ENCODE measurements around the gene DUSP16. TPM values are rescaled to one million over a fixed set of nuclear protein-coding genes. Genes with fewer than 3 reads are reported as not detected.
A peak's percentile ranks its signal among the peaks of the same experiment; 100 is the strongest.

DUSP16 gene, protein sequence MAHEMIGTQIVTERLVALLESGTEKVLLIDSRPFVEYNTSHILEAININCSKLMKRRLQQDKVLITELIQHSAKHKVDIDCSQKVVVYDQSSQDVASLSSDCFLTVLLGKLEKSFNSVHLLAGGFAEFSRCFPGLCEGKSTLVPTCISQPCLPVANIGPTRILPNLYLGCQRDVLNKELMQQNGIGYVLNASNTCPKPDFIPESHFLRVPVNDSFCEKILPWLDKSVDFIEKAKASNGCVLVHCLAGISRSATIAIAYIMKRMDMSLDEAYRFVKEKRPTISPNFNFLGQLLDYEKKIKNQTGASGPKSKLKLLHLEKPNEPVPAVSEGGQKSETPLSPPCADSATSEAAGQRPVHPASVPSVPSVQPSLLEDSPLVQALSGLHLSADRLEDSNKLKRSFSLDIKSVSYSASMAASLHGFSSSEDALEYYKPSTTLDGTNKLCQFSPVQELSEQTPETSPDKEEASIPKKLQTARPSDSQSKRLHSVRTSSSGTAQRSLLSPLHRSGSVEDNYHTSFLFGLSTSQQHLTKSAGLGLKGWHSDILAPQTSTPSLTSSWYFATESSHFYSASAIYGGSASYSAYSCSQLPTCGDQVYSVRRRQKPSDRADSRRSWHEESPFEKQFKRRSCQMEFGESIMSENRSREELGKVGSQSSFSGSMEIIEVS
- total RNA-seq (10 to 100 TPM; 26.8 to 42.8 (median 38.9) TPM), polyA plus RNA-seq (1 to 10 TPM; 4.4 to 5.0 TPM), total RNA-seq (63.7 reads per million, percentile 76 among the genes with 10 or more reads in this experiment)

DNA sequence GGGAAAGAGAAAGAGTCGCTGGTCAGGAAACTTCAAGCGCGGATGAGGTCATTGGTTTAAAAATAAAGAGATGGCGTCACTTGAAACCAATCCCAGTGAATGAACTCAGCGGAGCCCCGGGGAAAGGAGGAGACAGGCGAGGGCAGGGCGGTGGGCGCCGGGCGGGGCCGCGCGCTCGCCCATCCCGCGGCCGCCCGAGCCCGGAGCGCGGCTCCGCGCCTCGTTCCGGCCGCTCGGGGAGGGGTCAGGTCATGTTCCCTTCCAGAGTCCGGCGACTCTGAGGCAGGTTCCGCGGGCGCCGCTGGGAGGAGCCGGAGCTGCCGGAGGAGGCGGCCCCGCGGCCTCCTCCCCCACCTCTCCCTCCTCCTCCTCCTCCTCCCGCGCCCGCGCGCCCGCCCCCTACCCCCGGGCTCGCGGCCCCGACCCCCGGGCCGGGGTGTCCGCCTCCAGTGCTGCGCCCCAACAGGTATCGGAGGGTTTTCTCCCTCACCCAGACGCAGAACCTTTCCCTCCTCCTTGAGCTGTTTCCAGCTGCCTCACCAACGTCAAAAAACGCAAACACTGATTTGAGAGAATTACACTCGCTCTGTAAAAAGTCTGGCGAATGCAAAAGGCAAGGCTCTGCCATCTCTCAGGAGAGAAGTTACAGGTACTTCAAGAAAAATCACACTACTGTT is at the start of gene DUSP16:
Gene DUSP16, minus strand, starts transcription at position 279 of the 677 bp plus-strand sequence. CDS start 41,765 bp downstream, outside the sequence.
- ATAC-seq, result peak; percentile 85
- peak within 1 kb of the TSS; percentile 87 to 97 (median 92) for H3K4me3 Mint-ChIP-seq
- Histone ChIP-seq H3K4me1 (ENCODE audit: control insufficient read depth in 2 of 2, insufficient read depth in 2 of 2, low read length in 2 of 2) (peaks cover 14 to 16% of the 10 kb centered on the region in 2 donors), H3K27ac (ENCODE audit: low read depth, low read length) (peak within 1 kb of the TSS; percentile 92), H3K36me3 (ENCODE audit: control insufficient read depth in 2 of 3, insufficient read depth in 3 of 3, low read length in 3 of 3) (peaks cover 0 to 3% (median 0%) of the 10 kb centered on the region in 3 experiments), H3K4me3 (ENCODE audit: low read length) (peak within 1 kb of the TSS; percentile 62), H3K9me3 (ENCODE audit: control insufficient read depth in 2 of 3, low read length in 3 of 3) (no peaks in the 10 kb centered on the region), H3K27me3 (ENCODE audit: control insufficient read depth in 2 of 2, insufficient read depth in 2 of 2, low read length in 2 of 2) (no peaks in the 10 kb centered on the region)
- H3K36me3 Mint-ChIP-seq, result peaks cover 0 to 16% (median 0%) of the 10 kb centered on the region in 5 donors
- intact Hi-C loops (cut with micrococcal nuclease), result loop anchor here (1.0 to 5.0 kb wide), 10 partner anchors 35 to 910 kb away; partner anchors contain the start of genes GPR19 (in 2 of the 2), APOLD1 (in 1 of the 2), CREBL2 (in 1 of the 2) and DDX47 (in 1 of the 2)
- ChIA-PET CTCF (interaction anchor here (0.6 to 1.7 kb wide), 11 partner anchors 28 to 205 kb away, joined by 3 to 13 read pairs (median 4); partner anchors contain the start of genes BORCS5 and CREBL2), POLR2A (interaction anchor here (0.6 to 2.7 kb wide), 24 partner anchors 9 to 206 kb away, joined by 3 to 27 read pairs (median 4); partner anchors contain the start of genes BORCS5 and CREBL2)
- peaks cover 14 to 50% (median 37%) of the 10 kb centered on the region in 7 donors for H3K4me1 Mint-ChIP-seq
- peak within 1 kb of the TSS; percentile 94 to 100 (median 99) for H3K27ac Mint-ChIP-seq
- H3K27me3 Mint-ChIP-seq, result no peaks in the 10 kb centered on the region
- peak; percentile 75 to 92 (median 88) for DNase-seq
- peaks cover 0 to 9% (median 3%) of the 10 kb centered on the region in 11 donors for H3K9me3 Mint-ChIP-seq

DNA sequence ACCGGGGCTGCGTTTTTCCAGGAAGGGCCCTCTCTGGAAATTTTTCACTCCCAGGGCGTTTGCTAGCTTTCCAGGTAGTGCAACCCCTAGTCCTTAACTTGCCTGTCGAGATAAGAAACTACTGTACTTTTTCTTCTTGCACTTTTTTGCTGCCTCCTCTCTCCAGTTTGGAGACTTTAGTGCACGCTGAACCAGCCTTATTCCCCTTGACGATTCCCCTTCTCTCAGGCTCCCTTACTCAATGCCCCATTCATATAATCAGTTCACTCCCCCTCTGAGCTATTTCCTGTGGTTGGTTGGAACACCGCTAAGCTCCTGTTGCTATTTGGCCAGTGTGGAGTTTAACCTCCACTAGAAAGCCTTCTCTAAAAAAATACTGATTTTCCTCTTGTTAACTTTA is 49.7 kb upstream of the DUSP16 start:
- H3K27me3 ChIP-seq (ENCODE audit: control insufficient read depth in 2 of 2, insufficient read depth in 2 of 2, low read length in 2 of 2), result no peaks in the 10 kb centered on the region
- intact Hi-C loops (cut with micrococcal nuclease), result loop anchor here (2.0 to 5.0 kb wide), 5 partner anchors 35 to 130 kb away; partner anchors contain the start of gene CDKN1B (in 1 of the 2)
- Mint-ChIP-seq H3K4me3 (peak overlapping the region; percentile 84 to 99 (median 93)), H3K27ac (peak overlapping the region; percentile 91 to 100 (median 99)), H3K9me3 (peaks cover 0 to 4% (median 0%) of the 10 kb centered on the region in 11 donors), H3K36me3 (peaks cover 4 to 13% (median 10%) of the 10 kb centered on the region in 5 donors), H3K4me1 (peaks cover 43 to 74% (median 63%) of the 10 kb centered on the region in 7 donors), H3K27me3 (no peaks in the 10 kb centered on the region)
- DNase-seq, result peak in 5 of 9 donors; percentile 31 to 48 (median 37)
- peaks cover 0 to 7% (median 0%) of the 10 kb centered on the region in 3 experiments for H3K36me3 ChIP-seq (ENCODE audit: control insufficient read depth in 2 of 3, insufficient read depth in 3 of 3, low read length in 3 of 3)
- ChIA-PET POLR2A (interaction anchor here (0.7 to 3.0 kb wide), 21 partner anchors 8 to 255 kb away, joined by 3 to 40 read pairs (median 6); partner anchors contain the start of genes CDKN1B, DUSP16 and GPR19), CTCF (interaction anchor here (0.5 to 1.3 kb wide), 4 partner anchors 20 to 124 kb away, joined by 3 to 6 read pairs (median 3); no protein-coding TSS in a partner anchor)
- peak; percentile 4 for ATAC-seq
- H3K27ac ChIP-seq (ENCODE audit: low read depth, low read length), result peak overlapping the region; percentile 98
- no peaks in the 10 kb centered on the region for H3K9me3 ChIP-seq (ENCODE audit: control insufficient read depth in 2 of 3, low read length in 3 of 3)
- peak overlapping the region; percentile 94 for H3K4me3 ChIP-seq (ENCODE audit: low read length)
- H3K4me1 ChIP-seq (ENCODE audit: control insufficient read depth in 2 of 2, insufficient read depth in 2 of 2, low read length in 2 of 2), result peaks cover 12 to 25% of the 10 kb centered on the region in 2 donors

DNA sequence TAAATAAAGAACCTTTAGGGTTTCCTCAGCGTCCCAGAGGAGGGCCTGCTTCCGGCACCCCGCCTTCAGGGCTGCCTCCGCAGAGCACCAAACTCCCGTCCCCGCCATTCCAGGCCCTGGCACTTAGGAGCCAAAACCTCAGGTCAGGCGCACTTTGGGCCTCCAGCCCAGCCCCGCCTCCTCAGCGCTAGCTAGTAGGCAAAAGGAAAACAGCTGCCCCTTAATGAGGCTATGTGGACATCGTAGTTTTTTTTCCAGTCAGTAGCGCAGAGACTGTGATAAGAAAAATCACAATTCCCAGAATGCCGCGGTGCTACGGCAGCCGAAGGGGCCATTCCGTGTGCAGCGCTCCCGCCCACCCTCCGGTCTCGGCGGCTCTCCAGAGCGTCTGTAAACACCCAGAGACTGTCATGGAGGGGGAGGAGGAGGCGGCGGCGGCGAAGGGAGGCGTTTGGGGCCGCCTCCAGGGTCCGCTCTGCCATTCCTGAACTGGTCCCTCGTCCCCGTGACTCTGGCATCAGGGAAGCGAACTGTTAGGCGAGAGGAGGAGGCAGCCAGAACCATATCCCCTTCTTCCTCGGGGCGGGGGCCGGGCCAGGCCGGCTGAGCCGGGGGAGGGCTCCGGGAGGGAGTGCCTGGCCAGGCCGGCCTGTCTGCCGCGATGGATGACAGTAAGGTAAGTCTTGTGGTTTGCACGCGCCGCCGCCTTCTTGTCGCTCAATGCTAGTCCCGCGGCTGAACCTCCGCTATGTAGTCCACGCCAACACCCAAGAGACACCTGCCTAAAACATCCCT is 49.0 kb upstream of the DUSP16 start, which contains the start of gene CREBL2:
Gene CREBL2, plus strand, starts transcription at position 365 of the 795 bp plus-strand sequence. Its CDS starts 297 bp downstream, at position 662.
- ChIA-PET POLR2A (interaction anchor here (0.5 to 3.0 kb wide), 32 partner anchors 8 to 907 kb away, joined by 3 to 40 read pairs (median 4); partner anchors contain the start of genes CDKN1B, DUSP16 and GPR19), CTCF (interaction anchor here (0.5 to 1.3 kb wide), 7 partner anchors 20 to 125 kb away, joined by 3 to 6 read pairs (median 3); no protein-coding TSS in a partner anchor)
- Histone ChIP-seq H3K9me3 (ENCODE audit: control insufficient read depth in 2 of 3, low read length in 3 of 3) (no peaks in the 10 kb centered on the region), H3K27me3 (ENCODE audit: control insufficient read depth in 2 of 2, insufficient read depth in 2 of 2, low read length in 2 of 2) (no peaks in the 10 kb centered on the region), H3K4me3 (ENCODE audit: low read length) (peak within 1 kb of the TSS; percentile 94), H3K4me1 (ENCODE audit: control insufficient read depth in 2 of 2, insufficient read depth in 2 of 2, low read length in 2 of 2) (peaks cover 12 to 18% of the 10 kb centered on the region in 2 donors), H3K36me3 (ENCODE audit: control insufficient read depth in 2 of 3, insufficient read depth in 3 of 3, low read length in 3 of 3) (peaks cover 0 to 7% (median 0%) of the 10 kb centered on the region in 3 experiments), H3K27ac (ENCODE audit: low read depth, low read length) (peak within 1 kb of the TSS; percentile 98)
- Mint-ChIP-seq H3K27me3 (no peaks in the 10 kb centered on the region), H3K27ac (peak within 1 kb of the TSS; percentile 91 to 100 (median 99)), H3K36me3 (peaks cover 4 to 11% (median 4%) of the 10 kb centered on the region in 5 donors), H3K4me1 (peaks cover 38 to 74% (median 57%) of the 10 kb centered on the region in 7 donors), H3K4me3 (peak within 1 kb of the TSS; percentile 84 to 99 (median 93)), H3K9me3 (peaks cover 0 to 4% (median 0%) of the 10 kb centered on the region in 11 donors)
- intact Hi-C loops (cut with micrococcal nuclease), result loop anchor here (1.0 to 5.0 kb wide), 15 partner anchors 11 to 255 kb away; partner anchors contain the start of genes BORCS5 (in 2 of the 2), GPR19 (in 2 of the 2), CDKN1B (in 1 of the 2) and DUSP16 (in 1 of the 2)
- ATAC-seq, result peak; percentile 97
- peak; percentile 61 to 91 (median 89) for DNase-seq

DNA sequence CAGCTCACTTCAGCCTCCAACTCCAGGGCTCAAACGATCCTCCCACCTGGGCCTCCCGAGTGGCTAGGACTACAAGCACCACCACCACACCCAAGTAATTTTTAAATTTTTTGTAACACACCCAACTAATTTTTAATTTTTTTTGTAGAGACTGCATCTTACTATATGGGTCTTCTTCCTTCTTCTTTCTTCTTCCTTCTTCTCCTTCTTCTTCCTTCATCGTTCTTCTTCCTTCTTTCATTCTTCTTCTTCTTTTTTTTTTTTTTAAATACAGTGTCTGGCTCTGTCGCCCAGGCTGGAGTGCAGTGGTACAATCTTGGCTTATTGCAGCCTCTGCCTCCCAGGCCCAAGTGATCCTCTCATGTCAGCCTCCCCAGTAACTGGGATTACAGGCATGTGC is 48.0 kb upstream of the DUSP16 start:
- H3K27ac Mint-ChIP-seq, result peak overlapping the region; percentile 91 to 100 (median 99)
- no peaks in the 10 kb centered on the region for H3K27me3 Mint-ChIP-seq
- peaks cover 40 to 64% (median 47%) of the 10 kb centered on the region in 7 donors for H3K4me1 Mint-ChIP-seq
- POLR2A ChIA-PET, result interaction anchor here (0.7 to 2.9 kb wide), 12 partner anchors 32 to 253 kb away, joined by 3 to 23 read pairs (median 6); partner anchors contain the start of genes CDKN1B, DUSP16 and GPR19
- Histone ChIP-seq H3K4me3 (ENCODE audit: low read length) (peak overlapping the region; percentile 94), H3K27me3 (ENCODE audit: control insufficient read depth in 2 of 2, insufficient read depth in 2 of 2, low read length in 2 of 2) (no peaks in the 10 kb centered on the region), H3K4me1 (ENCODE audit: control insufficient read depth in 2 of 2, insufficient read depth in 2 of 2, low read length in 2 of 2) (peaks cover 9 to 10% of the 10 kb centered on the region in 2 donors), H3K36me3 (ENCODE audit: control insufficient read depth in 2 of 3, insufficient read depth in 3 of 3, low read length in 3 of 3) (peaks cover 0 to 7% (median 0%) of the 10 kb centered on the region in 3 experiments), H3K27ac (ENCODE audit: low read depth, low read length) (peak overlapping the region; percentile 98), H3K9me3 (ENCODE audit: control insufficient read depth in 2 of 3, low read length in 3 of 3) (no peaks in the 10 kb centered on the region)
- H3K36me3 Mint-ChIP-seq, result peaks cover 2 to 8% (median 4%) of the 10 kb centered on the region in 5 donors
- peaks cover 0 to 4% (median 0%) of the 10 kb centered on the region in 11 donors for H3K9me3 Mint-ChIP-seq
- H3K4me3 Mint-ChIP-seq, result peak overlapping the region; percentile 84 to 99 (median 93)
- no peak for ATAC-seq
- CTCF ChIA-PET, result interaction anchor here (0.9 kb wide), 1 partner anchor 47 kb away, joined by 3 read pairs; no protein-coding TSS in a partner anchor
- no peak for DNase-seq
- intact Hi-C loops (cut with micrococcal nuclease), result loop anchor here (1.0 to 5.0 kb wide), 13 partner anchors 12 to 254 kb away; partner anchors contain the start of genes BORCS5 (in 2 of the 2), GPR19 (in 2 of the 2), CDKN1B (in 1 of the 2) and DUSP16 (in 1 of the 2)

DNA sequence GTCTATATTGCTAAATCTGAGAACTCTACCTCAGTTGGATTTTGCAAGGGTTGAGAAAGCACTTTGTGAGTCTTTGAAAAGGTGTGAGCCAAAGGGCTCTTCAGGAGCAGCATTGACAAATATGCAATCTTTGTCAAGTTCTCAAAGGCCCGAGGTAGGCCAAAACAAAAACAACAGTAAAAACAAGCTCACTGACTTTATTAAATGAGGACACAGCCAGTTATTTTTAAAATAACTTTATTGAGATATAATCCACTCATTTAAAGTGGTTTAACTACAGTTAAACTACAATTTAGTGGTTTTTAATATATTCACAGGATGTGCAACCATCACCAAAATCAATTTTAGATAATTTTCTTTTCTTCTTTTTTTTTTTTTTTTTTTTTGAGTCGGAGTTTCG is 47.0 kb upstream of the DUSP16 start:
- peaks cover 2 to 7% (median 3%) of the 10 kb centered on the region in 5 donors for H3K36me3 Mint-ChIP-seq
- intact Hi-C loops (cut with micrococcal nuclease), result loop anchor here (2.0 to 5.0 kb wide), 4 partner anchors 38 to 253 kb away; partner anchors contain the start of genes BORCS5 (in 1 of the 2) and CDKN1B (in 1 of the 2)
- peak overlapping the region in 3 of 9 donors; percentile 30 to 99 (median 60) for H3K27ac Mint-ChIP-seq
- H3K9me3 ChIP-seq (ENCODE audit: control insufficient read depth in 2 of 3, low read length in 3 of 3), result no peaks in the 10 kb centered on the region
- POLR2A ChIA-PET, result interaction anchor here (0.8 kb wide), 1 partner anchor 14 kb away, joined by 6 read pairs; no protein-coding TSS in a partner anchor
- ATAC-seq (no peak), DNase-seq (no peak)
- H3K27me3 ChIP-seq (ENCODE audit: control insufficient read depth in 2 of 2, insufficient read depth in 2 of 2, low read length in 2 of 2), result no peaks in the 10 kb centered on the region
- peaks cover 0 to 4% (median 0%) of the 10 kb centered on the region in 11 donors for H3K9me3 Mint-ChIP-seq
- no peak overlapping the region for H3K4me3 ChIP-seq (ENCODE audit: low read length)
- CTCF ChIA-PET, result no interaction called here
- peak overlapping the region in 1 of 10 donors; percentile 40 for H3K4me3 Mint-ChIP-seq
- H3K27ac ChIP-seq (ENCODE audit: low read depth, low read length), result no peak overlapping the region
- H3K36me3 ChIP-seq (ENCODE audit: control insufficient read depth in 2 of 3, insufficient read depth in 3 of 3, low read length in 3 of 3), result peaks cover 0 to 7% (median 0%) of the 10 kb centered on the region in 3 experiments
- H3K4me1 Mint-ChIP-seq, result peaks cover 34 to 56% (median 41%) of the 10 kb centered on the region in 7 donors
- peaks cover 9 to 10% of the 10 kb centered on the region in 2 donors for H3K4me1 ChIP-seq (ENCODE audit: control insufficient read depth in 2 of 2, insufficient read depth in 2 of 2, low read length in 2 of 2)
- no peaks in the 10 kb centered on the region for H3K27me3 Mint-ChIP-seq

All from naive thymus-derived CD4-positive, alpha-beta T cell (primary cell).